ENCODE data around the gene CASS4. TPM values are rescaled to one million over a fixed set of nuclear protein-coding genes. Genes with fewer than 3 reads are reported as not detected.

Gene CASS4
- total and polyA plus RNA-seq, 4 donors, result 0.20 to 3.4 (median 1.8) TPM

DNA sequence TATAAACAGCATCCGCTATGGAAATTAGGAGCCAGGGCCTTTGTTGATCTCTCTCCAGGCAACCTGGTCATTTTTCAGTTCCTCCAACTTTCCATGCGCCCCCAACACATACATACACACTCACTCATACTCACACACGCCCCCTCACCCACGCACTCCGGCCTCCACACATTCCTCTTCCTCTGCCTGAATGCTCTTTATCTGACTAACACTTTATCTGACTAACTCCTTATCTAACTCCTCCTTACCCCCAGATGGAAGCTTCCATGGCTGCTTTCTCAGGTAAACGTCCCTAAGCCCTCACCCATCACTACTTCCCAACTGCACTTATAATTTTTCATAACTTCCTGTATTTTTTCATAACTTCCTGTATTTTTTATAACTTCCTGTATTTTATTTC lies 17.4 kb downstream of the CASS4 start:
- H3K27ac ChIP-seq (ENCODE audit: low read depth in 1 of 2, low read length in 2 of 2), result no peak overlapping the region
- DNase-seq, result peak in 1 of 2 donors; percentile 9
- intact Hi-C loops (cut with DNase I), result no loop called here
- no peaks in the 10 kb centered on the region for H3K27me3 ChIP-seq (ENCODE audit: control insufficient read depth in 1 of 2, insufficient read depth in 2 of 2, low read length in 1 of 2)
- H3K36me3 ChIP-seq (ENCODE audit: control insufficient read depth in 1 of 2, insufficient read depth in 2 of 2, low read length in 1 of 2), result no peaks in the 10 kb centered on the region
- ATAC-seq (ENCODE audit: low FRiP score), result no peak
- H3K9me3 ChIP-seq (ENCODE audit: control insufficient read depth, low read length), result no peaks in the 10 kb centered on the region
- H3K4me1 ChIP-seq (ENCODE audit: control insufficient read depth in 1 of 2, insufficient read depth in 2 of 2, low read length in 2 of 2), result no peaks in the 10 kb centered on the region
- 68% methylated on average over 6 of the region's 6 CpGs for WGBS, 2 donors
- no peak overlapping the region for H3K4me3 ChIP-seq (ENCODE audit: low read length in 2 of 2)

DNA sequence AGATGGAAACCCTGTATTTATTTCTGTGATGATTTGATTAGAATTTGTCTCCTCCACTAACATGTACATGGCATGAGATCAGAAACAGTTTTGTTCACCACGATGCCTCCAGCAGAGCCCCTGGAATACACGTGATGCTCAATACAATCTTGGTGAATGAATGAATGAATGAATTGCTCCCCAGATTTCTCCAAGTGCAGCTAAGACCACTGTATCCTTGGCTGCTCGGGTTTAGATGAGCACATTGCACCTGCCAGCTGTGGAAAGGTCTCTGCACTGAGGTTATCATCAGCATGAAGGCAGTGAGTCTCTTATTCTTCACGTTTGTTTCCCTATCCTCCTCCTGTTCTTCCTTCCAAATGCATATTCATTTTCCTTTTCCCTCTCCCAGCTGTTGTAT lies 17.9 kb downstream of the CASS4 start:
- no peak overlapping the region for H3K27ac ChIP-seq (ENCODE audit: low read depth in 1 of 2, low read length in 2 of 2)
- no peak overlapping the region for H3K4me3 ChIP-seq (ENCODE audit: low read length in 2 of 2)
- ATAC-seq (ENCODE audit: low FRiP score), result no peak
- no peaks in the 10 kb centered on the region for H3K27me3 ChIP-seq (ENCODE audit: control insufficient read depth in 1 of 2, insufficient read depth in 2 of 2, low read length in 1 of 2)
- 59 to 69% methylated on average over 4 of the region's 4 CpGs for WGBS, 2 donors
- H3K36me3 ChIP-seq (ENCODE audit: control insufficient read depth in 1 of 2, insufficient read depth in 2 of 2, low read length in 1 of 2), result no peaks in the 10 kb centered on the region
- no peaks in the 10 kb centered on the region for H3K4me1 ChIP-seq (ENCODE audit: control insufficient read depth in 1 of 2, insufficient read depth in 2 of 2, low read length in 2 of 2)
- no peak for DNase-seq
- H3K9me3 ChIP-seq (ENCODE audit: control insufficient read depth, low read length), result no peaks in the 10 kb centered on the region
- intact Hi-C loops (cut with DNase I), result no loop called here

DNA sequence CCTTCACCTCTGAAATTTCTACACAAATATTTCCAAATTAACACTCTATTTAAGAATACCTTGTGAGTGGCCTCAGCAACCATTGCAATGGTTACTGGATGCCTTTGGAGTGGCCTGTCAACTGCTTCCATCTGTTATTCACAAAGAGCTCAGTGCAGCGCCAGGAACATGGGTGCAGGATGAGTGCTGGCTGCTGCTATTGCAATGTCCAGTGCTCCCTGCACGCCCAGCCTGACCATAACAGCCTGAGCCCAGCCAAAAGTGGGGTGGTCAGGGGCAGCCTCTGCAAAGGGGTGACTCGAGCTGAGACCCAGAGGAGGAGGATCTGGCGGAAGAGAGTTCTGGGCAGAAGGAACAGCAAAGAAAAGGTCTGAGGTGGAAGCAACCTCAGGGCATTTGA lies 18.4 kb downstream of the CASS4 start:
- ATAC-seq (ENCODE audit: low FRiP score) (no peak), DNase-seq (no peak)
- H3K27ac ChIP-seq (ENCODE audit: low read depth in 1 of 2, low read length in 2 of 2), result no peak overlapping the region
- H3K9me3 ChIP-seq (ENCODE audit: control insufficient read depth, low read length), result no peaks in the 10 kb centered on the region
- H3K27me3 ChIP-seq (ENCODE audit: control insufficient read depth in 1 of 2, insufficient read depth in 2 of 2, low read length in 1 of 2), result no peaks in the 10 kb centered on the region
- WGBS, 2 donors, result 57 to 62% methylated on average over 4 of the region's 4 CpGs
- intact Hi-C loops (cut with DNase I), result no loop called here
- H3K36me3 ChIP-seq (ENCODE audit: control insufficient read depth in 1 of 2, insufficient read depth in 2 of 2, low read length in 1 of 2), result no peaks in the 10 kb centered on the region
- no peaks in the 10 kb centered on the region for H3K4me1 ChIP-seq (ENCODE audit: control insufficient read depth in 1 of 2, insufficient read depth in 2 of 2, low read length in 2 of 2)
- H3K4me3 ChIP-seq (ENCODE audit: low read length in 2 of 2), result no peak overlapping the region

DNA sequence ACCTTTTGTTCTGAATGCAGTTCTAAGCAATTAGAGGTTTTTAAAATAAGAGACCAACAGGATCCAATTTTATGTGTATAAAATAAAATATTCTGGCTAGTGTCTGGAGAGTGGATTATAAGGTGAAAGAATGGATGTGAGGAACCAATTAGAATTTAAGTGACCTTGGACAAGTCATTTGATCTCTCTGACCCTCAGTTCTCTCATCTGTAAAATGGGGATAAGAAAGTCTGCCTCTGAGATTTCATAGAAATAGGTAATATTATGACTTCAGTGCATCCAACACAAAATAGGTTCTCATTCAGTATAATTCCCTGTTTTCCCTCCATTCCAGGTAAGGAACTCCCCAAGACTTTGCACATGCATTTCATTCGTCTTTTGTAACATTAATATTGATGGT lies 18.9 kb downstream of the CASS4 start:
- no peak overlapping the region for H3K27ac ChIP-seq (ENCODE audit: low read depth in 1 of 2, low read length in 2 of 2)
- intact Hi-C loops (cut with DNase I), result no loop called here
- whole genome bisulfite sequencing, 2 donors, result 63% methylated on average over 1 of the region's 1 CpG
- ATAC-seq (ENCODE audit: low FRiP score), result no peak
- H3K36me3 ChIP-seq (ENCODE audit: control insufficient read depth in 1 of 2, insufficient read depth in 2 of 2, low read length in 1 of 2), result no peaks in the 10 kb centered on the region
- H3K9me3 ChIP-seq (ENCODE audit: control insufficient read depth, low read length), result no peaks in the 10 kb centered on the region
- no peaks in the 10 kb centered on the region for H3K4me1 ChIP-seq (ENCODE audit: control insufficient read depth in 1 of 2, insufficient read depth in 2 of 2, low read length in 2 of 2)
- H3K4me3 ChIP-seq (ENCODE audit: low read length in 2 of 2), result no peak overlapping the region
- DNase-seq, result no peak
- H3K27me3 ChIP-seq (ENCODE audit: control insufficient read depth in 1 of 2, insufficient read depth in 2 of 2, low read length in 1 of 2), result no peaks in the 10 kb centered on the region

DNA sequence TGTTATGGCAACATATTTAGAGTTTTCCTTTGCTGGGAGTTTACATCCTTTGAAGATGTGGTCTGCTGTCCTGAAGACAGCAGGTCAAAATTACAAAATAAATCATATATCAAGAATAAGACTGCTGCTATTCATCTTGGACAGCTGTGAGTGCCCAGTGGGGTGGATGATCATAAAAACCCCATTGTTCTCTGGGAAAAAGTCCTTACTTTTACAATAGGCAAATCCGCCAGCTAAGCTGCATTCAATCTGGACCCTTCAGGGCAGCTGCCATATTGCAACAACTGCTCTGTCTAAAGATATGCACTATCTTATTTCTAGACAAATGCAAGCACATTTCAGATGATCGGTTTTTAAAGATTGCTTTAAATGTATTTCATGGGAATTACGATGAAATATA lies 19.4 kb downstream of the CASS4 start:
- no peaks in the 10 kb centered on the region for H3K9me3 ChIP-seq (ENCODE audit: control insufficient read depth, low read length)
- intact Hi-C loops (cut with DNase I), result no loop called here
- no peaks in the 10 kb centered on the region for H3K27me3 ChIP-seq (ENCODE audit: control insufficient read depth in 1 of 2, insufficient read depth in 2 of 2, low read length in 1 of 2)
- no peaks in the 10 kb centered on the region for H3K4me1 ChIP-seq (ENCODE audit: control insufficient read depth in 1 of 2, insufficient read depth in 2 of 2, low read length in 2 of 2)
- no peak overlapping the region for H3K27ac ChIP-seq (ENCODE audit: low read depth in 1 of 2, low read length in 2 of 2)
- no peak for DNase-seq
- no peaks in the 10 kb centered on the region for H3K36me3 ChIP-seq (ENCODE audit: control insufficient read depth in 1 of 2, insufficient read depth in 2 of 2, low read length in 1 of 2)
- H3K4me3 ChIP-seq (ENCODE audit: low read length in 2 of 2), result no peak overlapping the region
- ATAC-seq (ENCODE audit: low FRiP score), result no peak
- WGBS, 2 donors, result 78 to 83% methylated on average over 3 of the region's 3 CpGs

DNA sequence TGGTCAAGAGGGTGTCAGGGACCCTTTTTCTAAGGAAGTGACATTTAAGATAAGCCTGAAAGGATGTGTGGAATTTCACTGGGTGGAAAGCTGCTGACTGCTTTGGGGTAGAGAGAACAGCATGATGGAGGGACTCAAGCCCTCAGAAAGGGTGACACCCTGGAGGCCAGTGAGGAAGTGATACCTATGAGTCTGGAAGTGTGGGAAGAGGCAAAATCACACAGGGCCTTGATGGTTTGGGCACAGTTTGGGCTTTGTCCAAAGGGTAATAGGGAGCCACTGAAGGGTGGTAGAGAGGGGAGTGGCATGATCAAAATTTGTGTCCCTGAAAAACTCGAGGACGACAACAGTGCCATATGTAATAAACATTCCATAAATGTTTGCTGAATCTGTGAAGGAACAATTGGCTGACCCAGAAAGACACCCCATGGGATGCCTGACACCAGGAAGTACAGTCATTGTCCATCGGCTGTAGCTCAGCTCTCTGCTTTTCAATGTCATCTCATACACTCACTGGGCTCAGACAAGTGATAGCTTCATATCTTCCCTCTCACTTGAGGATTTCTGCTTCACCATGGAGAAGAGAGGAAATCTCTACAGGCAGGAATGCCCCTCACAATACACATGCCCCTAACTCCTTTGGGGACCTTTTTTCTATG lies 21.3 kb downstream of the CASS4 start:
- no peaks in the 10 kb centered on the region for H3K27me3 ChIP-seq (ENCODE audit: control insufficient read depth in 1 of 2, insufficient read depth in 2 of 2, low read length in 1 of 2)
- H3K4me1 ChIP-seq (ENCODE audit: control insufficient read depth in 1 of 2, insufficient read depth in 2 of 2, low read length in 2 of 2), result no peaks in the 10 kb centered on the region
- no peak overlapping the region for H3K27ac ChIP-seq (ENCODE audit: low read depth in 1 of 2, low read length in 2 of 2)
- H3K4me3 ChIP-seq (ENCODE audit: low read length in 2 of 2), result no peak overlapping the region
- no peak for DNase-seq
- WGBS, 2 donors, result 65 to 71% methylated on average over 3 of the region's 3 CpGs
- H3K36me3 ChIP-seq (ENCODE audit: control insufficient read depth in 1 of 2, insufficient read depth in 2 of 2, low read length in 1 of 2), result no peaks in the 10 kb centered on the region
- H3K9me3 ChIP-seq (ENCODE audit: control insufficient read depth, low read length), result no peaks in the 10 kb centered on the region
- no peak for ATAC-seq (ENCODE audit: low FRiP score)
- intact Hi-C loops (cut with DNase I), result no loop called here

DNA sequence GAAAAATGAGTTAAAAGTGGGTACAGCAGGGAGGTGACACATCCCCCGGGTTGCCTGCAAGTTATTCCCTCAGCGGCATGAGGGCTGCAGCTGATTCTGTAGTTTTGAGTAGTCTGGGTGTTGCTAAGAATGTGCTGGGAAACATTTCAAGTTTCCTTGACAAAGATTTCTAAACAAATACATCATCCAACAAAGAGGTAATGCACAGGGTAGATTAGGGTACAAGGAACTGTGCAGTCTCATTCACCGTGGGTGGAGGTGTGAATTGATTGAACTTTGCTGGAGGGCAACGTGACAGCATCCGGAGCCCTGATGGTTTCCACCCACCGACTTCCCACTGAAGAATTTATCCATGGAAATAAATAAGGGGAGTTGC lies 21.8 kb downstream of the CASS4 start:
- WGBS, 2 donors, result 41 to 42% methylated on average over 6 of the region's 6 CpGs
- no peak for ATAC-seq (ENCODE audit: low FRiP score)

DNA sequence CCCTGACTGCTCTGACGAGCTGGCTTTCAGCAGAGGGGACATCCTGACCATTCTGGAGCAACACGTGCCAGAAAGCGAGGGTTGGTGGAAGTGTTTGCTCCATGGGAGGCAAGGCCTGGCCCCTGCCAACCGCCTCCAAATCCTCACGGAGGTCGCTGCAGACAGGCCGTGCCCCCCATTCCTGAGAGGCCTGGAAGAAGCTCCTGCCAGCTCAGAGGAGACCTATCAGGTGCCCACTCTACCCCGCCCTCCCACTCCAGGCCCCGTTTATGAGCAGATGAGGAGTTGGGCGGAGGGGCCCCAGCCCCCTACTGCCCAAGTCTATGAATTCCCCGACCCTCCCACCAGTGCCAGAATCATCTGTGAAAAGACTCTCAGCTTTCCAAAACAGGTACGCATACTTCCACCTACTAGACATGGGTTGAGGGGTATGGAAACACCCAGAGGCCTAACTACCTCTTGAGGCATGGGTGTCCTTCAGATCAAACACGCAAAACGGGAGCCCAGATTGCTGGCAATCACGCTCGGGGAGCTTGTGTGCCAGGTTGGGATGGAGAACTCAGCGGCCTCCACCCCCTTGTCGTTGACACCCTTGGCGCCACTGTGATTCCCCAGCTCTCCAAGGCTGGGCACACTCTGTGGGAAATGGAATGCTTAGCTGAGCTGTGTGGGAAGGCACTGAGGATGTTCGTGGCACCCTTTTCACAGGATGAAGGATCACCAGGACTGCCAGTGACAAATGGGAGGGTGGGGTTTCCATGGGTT lies 25.3 kb downstream of the CASS4 start:
- H3K4me1 ChIP-seq (ENCODE audit: control insufficient read depth in 1 of 2, insufficient read depth in 2 of 2, low read length in 2 of 2), result no peaks in the 10 kb centered on the region
- H3K36me3 ChIP-seq (ENCODE audit: control insufficient read depth in 1 of 2, insufficient read depth in 2 of 2, low read length in 1 of 2), result no peaks in the 10 kb centered on the region

More for the DNA sequence above, 21.8 kb downstream of the CASS4 start:
- Histone ChIP-seq H3K9me3 (ENCODE audit: control insufficient read depth, low read length) (no peaks in the 10 kb centered on the region), H3K27me3 (ENCODE audit: control insufficient read depth in 1 of 2, insufficient read depth in 2 of 2, low read length in 1 of 2) (no peaks in the 10 kb centered on the region), H3K27ac (ENCODE audit: low read depth in 1 of 2, low read length in 2 of 2) (no peak overlapping the region), H3K36me3 (ENCODE audit: control insufficient read depth in 1 of 2, insufficient read depth in 2 of 2, low read length in 1 of 2) (no peaks in the 10 kb centered on the region), H3K4me3 (ENCODE audit: low read length in 2 of 2) (no peak overlapping the region), H3K4me1 (ENCODE audit: control insufficient read depth in 1 of 2, insufficient read depth in 2 of 2, low read length in 2 of 2) (no peaks in the 10 kb centered on the region)
- intact Hi-C loops (cut with DNase I), result no loop called here
- no peak for DNase-seq

DNA sequence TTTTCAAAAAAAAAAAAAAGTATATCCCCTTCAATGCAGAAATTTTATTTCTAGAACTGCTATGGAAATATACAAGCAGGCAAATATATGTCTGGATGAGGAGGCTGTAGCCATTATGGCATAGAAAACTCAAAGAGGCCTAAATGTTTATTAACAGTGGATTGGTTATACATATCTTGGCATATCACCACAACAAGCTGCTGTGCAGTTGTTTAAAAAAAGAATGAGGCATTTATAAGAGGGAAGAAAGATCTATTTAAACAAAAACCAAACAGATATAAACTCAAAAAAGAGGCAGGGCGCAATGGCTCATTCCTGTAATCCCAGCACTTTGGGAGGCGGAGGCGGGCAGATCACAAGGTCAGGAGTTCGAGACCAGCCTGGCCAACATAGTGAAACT lies 26.2 kb downstream of the CASS4 start:
- intact Hi-C loops (cut with DNase I), result no loop called here
- H3K4me1 ChIP-seq (ENCODE audit: control insufficient read depth in 1 of 2, insufficient read depth in 2 of 2, low read length in 2 of 2), result no peaks in the 10 kb centered on the region

More for the DNA sequence above, 25.3 kb downstream of the CASS4 start:
- Histone ChIP-seq H3K4me3 (ENCODE audit: low read length in 2 of 2) (no peak overlapping the region), H3K27me3 (ENCODE audit: control insufficient read depth in 1 of 2, insufficient read depth in 2 of 2, low read length in 1 of 2) (no peaks in the 10 kb centered on the region), H3K27ac (ENCODE audit: low read depth in 1 of 2, low read length in 2 of 2) (no peak overlapping the region), H3K9me3 (ENCODE audit: control insufficient read depth, low read length) (no peaks in the 10 kb centered on the region)
- DNase-seq (no peak), ATAC-seq (ENCODE audit: low FRiP score) (no peak)
- intact Hi-C loops (cut with DNase I), result no loop called here
- WGBS, 2 donors, result 84 to 87% methylated on average over 20 of the region's 20 CpGs

More for the DNA sequence above, 26.2 kb downstream of the CASS4 start:
- Histone ChIP-seq H3K27me3 (ENCODE audit: control insufficient read depth in 1 of 2, insufficient read depth in 2 of 2, low read length in 1 of 2) (no peaks in the 10 kb centered on the region), H3K9me3 (ENCODE audit: control insufficient read depth, low read length) (no peaks in the 10 kb centered on the region), H3K4me3 (ENCODE audit: low read length in 2 of 2) (no peak overlapping the region), H3K27ac (ENCODE audit: low read depth in 1 of 2, low read length in 2 of 2) (no peak overlapping the region), H3K36me3 (ENCODE audit: control insufficient read depth in 1 of 2, insufficient read depth in 2 of 2, low read length in 1 of 2) (no peaks in the 10 kb centered on the region)
- DNase-seq (no peak), ATAC-seq (ENCODE audit: low FRiP score) (no peak)
- WGBS, 2 donors, result 91 to 97% methylated on average over 4 of the region's 4 CpGs
